Spinal cord (tissue), 10 donors: Measurements from ENCODE around the gene PHKG1. TPM values are rescaled to one million over a fixed set of nuclear protein-coding genes. Genes with fewer than 3 reads are reported as not detected.
A peak's percentile ranks its signal among the peaks of the same experiment; 100 is the strongest.
"Not testable (repeated sequence)": the region's sequence is repeated elsewhere in the genome, so short reads cannot be mapped to it uniquely, and the experiment has no call there.

ENCODE experiments used
- DNase-seq, 6 donors: peaks; one replicate each; pipeline versions ENCODE4 v3.0.0 to v3.0.0-alpha.2; 2013 to 2015; ENCODE audit warnings: low spot score in 6 of 6, low read depth in 4 of 6
- H3K27ac ChIP-seq: one replicate; pipeline ENCODE4 v1.5.1; 2013; ENCODE audit warnings: low read depth, low read length, control low read depth
- H3K27me3 ChIP-seq: one replicate; pipeline ENCODE4 v1.6.1; 2013; ENCODE audit warnings: low read length; ENCODE audit not compliant: control insufficient read depth, insufficient read depth
- H3K36me3 ChIP-seq: one replicate; pipeline ENCODE4 v1.6.1; 2013; ENCODE audit warnings: low read length; ENCODE audit not compliant: control insufficient read depth, insufficient read depth
- H3K4me1 ChIP-seq: one replicate; pipeline ENCODE4 v1.6.1; 2013; ENCODE audit warnings: low read length; ENCODE audit not compliant: control insufficient read depth, insufficient read depth
- H3K4me3 ChIP-seq: one replicate; pipeline ENCODE4 v1.5.1; 2013; ENCODE audit warnings: low read depth, low read length, control low read depth
- H3K9me3 ChIP-seq: one replicate; pipeline ENCODE4 v1.6.1; 2013; ENCODE audit warnings: low read length; ENCODE audit not compliant: control insufficient read depth, insufficient read depth
- WGBS: methylation state at CpG from one replicate; pipeline ENCODE4 v1.1.5; 2013; ENCODE audit warnings: missing lambda C conversion rate; ENCODE audit not compliant: insufficient coverage; 5-methylcytosine and 5-hydroxymethylcytosine counted together
- polyA plus RNA-seq, 2 donors: library from polyadenylated mRNA; unstranded; fragments of 120-200 nt; gene quantifications; one replicate each; pipeline ENCODE4 v1.2.1, GENCODE V29; 2013; ENCODE audit not compliant: insufficient read length in 2 of 2
- total RNA-seq, 2 donors: library from RNA; depleted of rRNA in 1 of 2; stranded (reverse); fragments of 120-200 nt in 1 of 2; fragments of >200 nt in 1 of 2; gene quantifications; one replicate each; pipeline versions ENCODE4 v1.2.3 to v1.2.4, GENCODE V29; 2013 to 2014
- donor health status: healthy.

The PHKG1 gene
- total and polyA plus RNA-seq, 4 donors = 6.5 to 14.9 (median 11.1) TPM

GRCh38 chr7:56087445-56087844, 5.3 kb downstream of the PHKG1 start:
- H3K36me3 ChIP-seq = peaks cover 49% of the 10 kb centered on the region
- H3K9me3 ChIP-seq = no peaks in the 10 kb centered on the region
- no peaks in the 10 kb centered on the region for H3K27me3 ChIP-seq
- WGBS = 95% methylated on average over 16 of the region's 16 CpGs
- no peak for DNase-seq
- no peak overlapping the region for H3K4me3 ChIP-seq
- peaks cover 37% of the 10 kb centered on the region for H3K4me1 ChIP-seq
- H3K27ac ChIP-seq = no peak overlapping the region

- Histone ChIP-seq H3K9me3 (no peaks in the 10 kb centered on the region), H3K27me3 (no peaks in the 10 kb centered on the region), H3K36me3 (peaks cover 56% of the 10 kb centered on the region), H3K4me1 (peaks cover 31% of the 10 kb centered on the region), H3K27ac (no peak overlapping the region), H3K4me3 (no peak overlapping the region)
- no peak for DNase-seq
- 95% methylated on average over 4 of the region's 7 CpGs for WGBS
Observed at GRCh38 chr7:56086761-56087160, 6.0 kb downstream of the PHKG1 start.

- peak in 2 of 6 donors; percentile 70 to 82 for DNase-seq
Observed at GRCh38 chr7:56083150-56083785, 9.5 kb downstream of the PHKG1 start.

GRCh38 chr7:56081626-56082340, 11.0 kb downstream of the PHKG1 start:
- Histone ChIP-seq H3K4me1 (peaks cover 47% of the 10 kb centered on the region), H3K27ac (no peak overlapping the region), H3K9me3 (no peaks in the 10 kb centered on the region), H3K27me3 (no peaks in the 10 kb centered on the region), H3K36me3 (peaks cover 68% of the 10 kb centered on the region), H3K4me3 (no peak overlapping the region)
- no peak for DNase-seq
- WGBS = 95% methylated on average over 28 of the region's 29 CpGs

More at GRCh38 chr7:56083150-56083785, 9.5 kb downstream of the PHKG1 start:
- 54% methylated on average over 10 of the region's 13 CpGs for WGBS
- peaks cover 43% of the 10 kb centered on the region for H3K4me1 ChIP-seq
- peak overlapping the region; percentile 64 for H3K27ac ChIP-seq
- H3K4me3 ChIP-seq = no peak overlapping the region
- peaks cover 68% of the 10 kb centered on the region for H3K36me3 ChIP-seq
- H3K27me3 ChIP-seq = no peaks in the 10 kb centered on the region
- no peaks in the 10 kb centered on the region for H3K9me3 ChIP-seq

GRCh38 chr7:56080726-56081435, 11.9 kb downstream of the PHKG1 start:
- 94% methylated on average over 26 of the region's 28 CpGs for WGBS
- peaks cover 47% of the 10 kb centered on the region for H3K4me1 ChIP-seq
- H3K27me3 ChIP-seq, H3K4me3 ChIP-seq, DNase-seq, H3K27ac ChIP-seq, H3K9me3 ChIP-seq: not testable (repeated sequence)
- H3K36me3 ChIP-seq = peaks cover 69% of the 10 kb centered on the region

- peak in 5 of 6 donors; percentile 44 to 93 (median 68) for DNase-seq
- 22% methylated on average over 7 of the region's 12 CpGs for WGBS
- no peak overlapping the region for H3K4me3 ChIP-seq
Observed at GRCh38 chr7:56079450-56080185, 13.1 kb downstream of the PHKG1 start.

GRCh38 chr7:56078196-56078595, 14.6 kb downstream of the PHKG1 start:
- no peaks in the 10 kb centered on the region for H3K9me3 ChIP-seq
- DNase-seq = no peak
- H3K4me1 ChIP-seq = peaks cover 47% of the 10 kb centered on the region
- H3K27me3 ChIP-seq = no peaks in the 10 kb centered on the region
- no peak overlapping the region for H3K4me3 ChIP-seq
- peaks cover 67% of the 10 kb centered on the region for H3K36me3 ChIP-seq
- peak overlapping the region; percentile 88 for H3K27ac ChIP-seq
- WGBS = 95% methylated on average over 16 of the region's 16 CpGs

More at GRCh38 chr7:56079450-56080185, 13.1 kb downstream of the PHKG1 start:
- Histone ChIP-seq H3K36me3 (peaks cover 72% of the 10 kb centered on the region), H3K4me1 (peaks cover 49% of the 10 kb centered on the region), H3K27ac (peak overlapping the region; percentile 88), H3K9me3 (no peaks in the 10 kb centered on the region), H3K27me3 (no peaks in the 10 kb centered on the region)

GRCh38 chr7:56077681-56078080, 15.1 kb downstream of the PHKG1 start:
- no peak for DNase-seq

GRCh38 chr7:56074371-56074791, 18.4 kb downstream of the PHKG1 start:
- peaks cover 70% of the 10 kb centered on the region for H3K36me3 ChIP-seq
- H3K27me3 ChIP-seq = no peaks in the 10 kb centered on the region
- H3K4me1 ChIP-seq = peaks cover 24% of the 10 kb centered on the region
- WGBS = 8% methylated on average over 16 of the region's 19 CpGs
- DNase-seq = peak in 4 of 6 donors; percentile 57 to 90 (median 77)
- no peak overlapping the region for H3K27ac ChIP-seq
- no peaks in the 10 kb centered on the region for H3K9me3 ChIP-seq
- no peak overlapping the region for H3K4me3 ChIP-seq

More at GRCh38 chr7:56077681-56078080, 15.1 kb downstream of the PHKG1 start:
- H3K4me1 ChIP-seq = peaks cover 42% of the 10 kb centered on the region
- H3K4me3 ChIP-seq = no peak overlapping the region
- peaks cover 67% of the 10 kb centered on the region for H3K36me3 ChIP-seq
- no CpG with 5 or more reads among the region's 3 CpGs for WGBS
- H3K27me3 ChIP-seq = no peaks in the 10 kb centered on the region
- no peak overlapping the region for H3K27ac ChIP-seq
- H3K9me3 ChIP-seq = no peaks in the 10 kb centered on the region
